Measurements from ENCODE around the gene TRPV2.
"Not testable (repeated sequence)": the region's sequence is repeated elsewhere in the genome, so short reads cannot be mapped to it uniquely, and the experiment has no call there.

The TRPV2 gene

GRCh38 chr17:16438173-16438556, 22.8 kb downstream of the TRPV2 start:
- DNase-seq (ENCODE audit: low spot score) = no peak

- peak; percentile 99 for DNase-seq (ENCODE audit: low spot score)
These were observed 23.4 kb downstream of the TRPV2 start for GRCh38 chr17:16438557-16439302.

GRCh38 chr17:16439303-16439791, 24.0 kb downstream of the TRPV2 start:
- no peak for DNase-seq (ENCODE audit: low spot score)

GRCh38 chr17:16439811-16440351, 24.5 kb downstream of the TRPV2 start:
- DNase-seq (ENCODE audit: low spot score) = no peak

GRCh38 chr17:16440354-16440753, 25.0 kb downstream of the TRPV2 start:
- not testable (repeated sequence) for DNase-seq (ENCODE audit: low spot score)

GRCh38 chr17:16440901-16441629, 25.7 kb downstream of the TRPV2 start:
- DNase-seq (ENCODE audit: low spot score) = no peak

GRCh38 chr17:16442141-16442540, 26.8 kb downstream of the TRPV2 start:
- no peak for DNase-seq (ENCODE audit: low spot score)

GRCh38 chr17:16442594-16443510, 27.5 kb downstream of the TRPV2 start:
- no peak for DNase-seq (ENCODE audit: low spot score)

- peak; percentile 47 for DNase-seq (ENCODE audit: low spot score)
These were observed 28.3 kb downstream of the TRPV2 start for GRCh38 chr17:16443511-16444257.

GRCh38 chr17:16444258-16444886, 29.0 kb downstream of the TRPV2 start:
- DNase-seq (ENCODE audit: low spot score) = peak; percentile 71

- peak; percentile 75 for DNase-seq (ENCODE audit: low spot score)
These were observed 31.1 kb downstream of the TRPV2 start for GRCh38 chr17:16446338-16446983.

GRCh38 chr17:16447676-16448075, 32.3 kb downstream of the TRPV2 start:
- no peak for DNase-seq (ENCODE audit: low spot score)

GRCh38 chr17:16448490-16448889, 33.1 kb downstream of the TRPV2 start:
- no peak for DNase-seq (ENCODE audit: low spot score)

GRCh38 chr17:16449121-16449570, 33.8 kb downstream of the TRPV2 start:
- DNase-seq (ENCODE audit: low spot score) = no peak

GRCh38 chr17:16450028-16450427, 34.7 kb downstream of the TRPV2 start:
- DNase-seq (ENCODE audit: low spot score) = no peak

- DNase-seq (ENCODE audit: low spot score) = not testable (repeated sequence)
These were observed 36.9 kb downstream of the TRPV2 start for GRCh38 chr17:16452268-16452667.

GRCh38 chr17:16453493-16453851, 38.1 kb downstream of the TRPV2 start:
- no peak for DNase-seq (ENCODE audit: low spot score)

GRCh38 chr17:16455997-16456741, 40.8 kb downstream of the TRPV2 start:
- no peak for DNase-seq (ENCODE audit: low spot score)

- no peak for DNase-seq (ENCODE audit: low spot score)
These were observed 41.5 kb downstream of the TRPV2 start for GRCh38 chr17:16456742-16457316.

Data from cerebellar cortex (tissue), 1 donor.